Measurements from ENCODE around the gene TRAPPC2.

The TRAPPC2 gene

DNA sequence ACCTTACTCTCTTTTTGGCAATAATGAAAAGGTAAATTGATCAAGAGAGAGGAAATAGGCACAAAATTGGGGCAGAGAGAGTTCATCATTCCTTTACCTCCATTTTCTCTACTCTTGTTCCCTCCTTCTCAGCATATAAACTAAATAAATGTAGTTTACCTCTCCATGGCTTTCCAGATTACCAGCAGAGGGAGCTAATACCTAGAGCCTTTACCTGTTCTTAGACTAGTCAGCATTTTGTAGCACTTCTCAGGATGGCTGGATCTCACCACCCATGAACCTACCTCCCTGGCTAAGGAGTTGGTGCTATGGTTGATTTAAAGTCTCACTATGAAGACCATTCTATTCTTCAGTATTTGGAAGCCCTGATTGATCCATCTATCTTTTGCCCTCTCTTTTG, 15.8 kb upstream of the TRAPPC2 start:
- DNase-seq (ENCODE audit: low read depth) = peak; percentile 56
- no peak overlapping the region for H3K4me3 ChIP-seq (ENCODE audit: low read depth, low read length)
- TF ChIP-seq, protein P1, sequence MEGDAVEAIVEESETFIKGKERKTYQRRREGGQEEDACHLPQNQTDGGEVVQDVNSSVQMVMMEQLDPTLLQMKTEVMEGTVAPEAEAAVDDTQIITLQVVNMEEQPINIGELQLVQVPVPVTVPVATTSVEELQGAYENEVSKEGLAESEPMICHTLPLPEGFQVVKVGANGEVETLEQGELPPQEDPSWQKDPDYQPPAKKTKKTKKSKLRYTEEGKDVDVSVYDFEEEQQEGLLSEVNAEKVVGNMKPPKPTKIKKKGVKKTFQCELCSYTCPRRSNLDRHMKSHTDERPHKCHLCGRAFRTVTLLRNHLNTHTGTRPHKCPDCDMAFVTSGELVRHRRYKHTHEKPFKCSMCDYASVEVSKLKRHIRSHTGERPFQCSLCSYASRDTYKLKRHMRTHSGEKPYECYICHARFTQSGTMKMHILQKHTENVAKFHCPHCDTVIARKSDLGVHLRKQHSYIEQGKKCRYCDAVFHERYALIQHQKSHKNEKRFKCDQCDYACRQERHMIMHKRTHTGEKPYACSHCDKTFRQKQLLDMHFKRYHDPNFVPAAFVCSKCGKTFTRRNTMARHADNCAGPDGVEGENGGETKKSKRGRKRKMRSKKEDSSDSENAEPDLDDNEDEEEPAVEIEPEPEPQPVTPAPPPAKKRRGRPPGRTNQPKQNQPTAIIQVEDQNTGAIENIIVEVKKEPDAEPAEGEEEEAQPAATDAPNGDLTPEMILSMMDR (conservative IDR thresholded peaks at IDR 0.05; ENCODE audit: low read depth, low read length) = peak; percentile 62

DNA sequence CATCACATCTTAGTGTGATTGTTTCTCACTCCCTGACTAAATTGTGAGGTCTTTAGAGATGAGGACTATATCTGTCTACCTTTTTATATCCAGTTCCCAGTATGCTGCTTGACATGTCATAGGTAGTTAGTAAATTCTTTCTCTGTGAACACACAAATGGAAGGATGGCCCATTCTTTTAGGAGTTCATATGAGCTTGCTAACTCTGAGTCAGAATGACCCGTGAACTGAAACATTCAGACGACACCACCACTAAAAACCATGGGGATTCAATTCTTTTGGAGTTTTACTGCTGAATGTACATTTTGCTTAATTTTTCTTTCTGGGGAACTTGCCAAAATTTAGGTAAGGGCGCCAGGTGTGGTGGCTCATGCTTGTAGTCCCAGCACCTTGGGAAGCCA, 14.1 kb upstream of the TRAPPC2 start:
- no peak for DNase-seq (ENCODE audit: low read depth)
- TF ChIP-seq, protein P1 (conservative IDR thresholded peaks at IDR 0.05; ENCODE audit: low read depth, low read length) = no peak
- H3K4me3 ChIP-seq (ENCODE audit: low read depth, low read length) = no peak overlapping the region

DNA sequence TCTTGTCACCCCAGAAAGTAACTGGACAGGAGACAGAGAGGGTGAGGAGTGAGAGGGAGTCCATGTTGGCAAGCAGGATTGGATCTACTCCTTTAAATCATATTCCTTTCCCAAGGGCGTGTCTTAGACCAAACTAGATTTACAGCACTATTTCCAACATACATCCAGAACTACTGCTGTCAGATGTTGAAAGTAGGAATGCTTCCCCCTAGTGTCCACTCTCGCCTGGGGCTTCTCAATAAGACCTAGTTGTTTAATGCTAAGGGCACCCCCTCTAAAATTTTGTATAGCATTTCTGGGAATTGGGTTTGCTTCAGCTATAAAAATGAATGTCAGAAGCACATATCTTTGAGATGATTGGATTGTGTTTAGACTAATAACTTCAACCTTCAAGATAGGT, 13.4 kb upstream of the TRAPPC2 start:
- TF ChIP-seq, protein P1 (conservative IDR thresholded peaks at IDR 0.05; ENCODE audit: low read depth, low read length) = peak; percentile 66
- H3K4me3 ChIP-seq (ENCODE audit: low read depth, low read length) = no peak overlapping the region
- DNase-seq (ENCODE audit: low read depth) = peak; percentile 84

DNA sequence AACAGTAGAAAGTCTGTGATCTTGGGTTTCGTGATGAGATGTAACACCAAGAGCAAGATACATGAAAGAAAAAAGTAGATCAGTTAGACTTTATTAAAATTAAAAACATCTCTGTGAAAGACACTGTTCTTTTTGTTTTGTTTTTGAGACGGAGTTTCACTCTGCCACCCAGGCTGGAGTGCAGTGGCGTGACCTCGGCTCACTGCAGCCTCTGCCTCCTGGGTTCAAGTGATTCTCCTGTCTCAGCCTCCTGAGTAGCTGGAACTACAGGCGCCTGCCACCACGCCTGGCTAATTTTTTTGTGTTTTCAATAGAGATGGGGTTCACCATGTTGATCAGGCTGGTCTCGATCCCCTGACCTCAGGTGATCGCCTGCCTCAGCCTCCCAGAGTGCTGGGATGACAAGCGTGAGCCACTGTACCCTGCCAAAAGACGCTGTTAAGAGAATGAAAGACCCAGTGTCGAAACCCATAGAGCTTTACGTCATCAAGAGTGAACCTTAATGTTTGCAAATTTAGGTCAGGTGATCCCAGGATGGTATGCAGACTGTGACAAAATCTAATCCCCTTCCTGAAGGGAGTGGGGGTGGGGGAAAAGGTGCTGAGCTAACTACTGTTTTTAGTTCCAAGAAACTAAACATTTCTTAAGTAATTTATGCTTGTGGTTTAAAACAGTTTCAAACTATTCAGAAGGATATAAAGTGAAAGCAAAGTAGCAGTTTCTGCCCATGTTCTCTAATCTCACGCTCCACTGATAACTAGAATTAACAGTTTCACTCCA, 8.2 kb upstream of the TRAPPC2 start:
- TF ChIP-seq, protein P1 (conservative IDR thresholded peaks at IDR 0.05; ENCODE audit: low read depth, low read length) = no peak
- no peak overlapping the region for H3K4me3 ChIP-seq (ENCODE audit: low read depth, low read length)
- no peak for DNase-seq (ENCODE audit: low read depth)

DNA sequence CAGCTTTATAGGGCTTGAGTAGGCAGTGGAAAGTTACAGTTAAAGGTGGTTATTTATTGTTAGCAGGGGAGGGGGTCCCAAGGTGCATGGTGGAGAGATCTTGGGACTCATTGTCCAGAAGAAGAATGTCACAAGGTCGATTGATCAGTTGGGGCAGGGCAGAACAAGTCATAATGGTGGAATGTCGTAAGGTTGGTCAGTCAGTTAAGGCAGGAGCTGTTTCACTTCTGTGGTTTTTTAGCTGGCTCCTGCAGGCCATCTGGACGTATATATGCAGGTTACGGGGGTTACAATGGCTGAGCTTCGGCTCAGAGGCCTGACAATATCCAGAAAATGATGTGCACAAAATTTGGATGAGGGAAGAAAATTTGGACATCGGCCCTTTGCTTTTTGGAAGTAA, 7.3 kb upstream of the TRAPPC2 start:
- DNase-seq (ENCODE audit: low read depth) = no peak
- TF ChIP-seq, protein P1 (conservative IDR thresholded peaks at IDR 0.05; ENCODE audit: low read depth, low read length) = no peak
- no peak overlapping the region for H3K4me3 ChIP-seq (ENCODE audit: low read depth, low read length)

DNA sequence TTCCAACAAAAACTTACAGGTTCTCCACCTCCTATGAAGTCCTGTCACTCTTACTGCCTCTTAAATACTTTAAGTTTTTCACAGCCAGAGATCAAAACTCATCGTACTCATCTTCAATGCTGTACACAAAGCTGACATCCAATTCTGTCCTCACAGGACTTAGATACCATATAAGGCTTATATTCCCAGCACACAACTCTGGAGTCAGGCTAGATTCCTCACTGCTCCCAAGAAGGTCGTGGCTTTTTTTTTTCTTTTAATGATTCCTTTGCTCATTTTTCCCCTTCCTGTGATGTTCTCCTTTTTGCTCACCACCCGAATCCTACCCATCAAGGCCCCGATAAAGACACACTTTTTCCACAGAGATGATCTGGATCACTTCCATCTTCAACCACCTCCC, 914 bp downstream of the TRAPPC2 start:
- DNase-seq (ENCODE audit: low read depth) = no peak
- TF ChIP-seq, protein P1 (conservative IDR thresholded peaks at IDR 0.05; ENCODE audit: low read depth, low read length) = no peak
- H3K4me3 ChIP-seq (ENCODE audit: low read depth, low read length) = peak overlapping the region; percentile 77

All from choroid plexus epithelial cell (primary cell).